ENCODE measurements around the gene AIMP1.

- TF ChIP-seq ZNF274 (IDR thresholded peaks at IDR 0.05; ENCODE audit: low read length) (no peak), ZNF274 (tag by site-specific recombination; IDR thresholded peaks at IDR 0.05; ENCODE audit: borderline replicate concordance) (no peak), CTCF (tag by site-specific recombination; IDR thresholded peaks at IDR 0.05) (no peak), ZNF624 (tag by site-specific recombination; IDR thresholded peaks at IDR 0.05) (no peak), EGR2 (tag by site-specific recombination; IDR thresholded peaks at IDR 0.05; ENCODE audit: low read depth) (no peak)
Measured at GRCh38 chr4:106364282-106364681, 47.9 kb downstream of the AIMP1 start.
